OCI-LY1 (cell line): ENCODE measurements around the gene AMZ1.
A peak's percentile ranks its signal among the peaks of the same experiment; 100 is the strongest.

Experiments used
- H2AFZ ChIP-seq: fragments of 200-600 bp; sonication (generic), shearing (Covaris generic); 2 replicates; pipeline ENCODE4 v1.6.0; 2014; ENCODE audit warnings: antibody characterized with exemption, mild to moderate bottlenecking, low read length
- H3F3A ChIP-seq: fragments of 200-600 bp; sonication (generic), shearing (Covaris generic); 2 replicates; pipeline ENCODE4 v1.6.0; 2014; ENCODE audit warnings: mild to moderate bottlenecking, antibody characterized with exemption, low read length, moderate library complexity; ENCODE audit not compliant: insufficient read depth
- H3K27ac ChIP-seq: fragments of 200-600 bp; sonication (generic); 2 replicates; pipeline ENCODE4 v1.5.1; 2014; ENCODE audit warnings: low read length, mixed run types, mild to moderate bottlenecking, low read depth; ENCODE audit not compliant: poor library complexity, severe bottlenecking
- H3K27me3 ChIP-seq: fragments of 200-600 bp; sonication (generic); 2 replicates; pipeline ENCODE4 v1.6.0; 2014; ENCODE audit warnings: antibody characterized with exemption, mild to moderate bottlenecking, low read length, moderate library complexity; ENCODE audit not compliant: insufficient read depth
- H3K36me3 ChIP-seq: fragments of 200-600 bp; sonication (generic); 2 replicates; pipeline ENCODE4 v1.6.1; 2014; ENCODE audit warnings: mild to moderate bottlenecking, antibody characterized with exemption, low read length, moderate library complexity, mixed read lengths; ENCODE audit not compliant: insufficient read depth
- H3K4me1 ChIP-seq: fragments of 200-600 bp; sonication (generic); 2 replicates; pipeline ENCODE4 v1.5.1; 2014; ENCODE audit warnings: mild to moderate bottlenecking, low read length, moderate library complexity; ENCODE audit not compliant: insufficient read depth, severe bottlenecking
- H3K4me2 ChIP-seq: fragments of 200-600 bp; sonication (generic), shearing (Covaris generic); 2 replicates; pipeline ENCODE4 v1.6.1; 2014; ENCODE audit warnings: low read length
- H3K4me3 ChIP-seq: fragments of 200-600 bp; sonication (generic); 2 replicates; pipeline ENCODE4 v1.5.1; 2014; ENCODE audit warnings: low read length, low read depth, mild to moderate bottlenecking, mixed read lengths; ENCODE audit not compliant: poor library complexity, severe bottlenecking
- H3K79me2 ChIP-seq: fragments of 200-600 bp; shearing (Covaris generic); 2 replicates; pipeline ENCODE4 v1.6.1; 2016; ENCODE audit warnings: mixed run types, low read length, mixed read lengths; ENCODE audit not compliant: insufficient read depth
- H3K9ac ChIP-seq: fragments of 200-600 bp; sonication (generic), shearing (Covaris generic); 2 replicates; pipeline ENCODE4 v1.6.1; 2014; ENCODE audit warnings: mild to moderate bottlenecking, low read length, mixed read lengths
- H3K9me2 ChIP-seq: fragments of 200-600 bp; sonication (generic), shearing (Covaris generic); 2 replicates; pipeline ENCODE4 v1.6.1; 2014; ENCODE audit warnings: low read depth, mild to moderate bottlenecking, low read length, mixed read lengths
- H3K9me3 ChIP-seq: fragments of 200-600 bp; shearing (Covaris generic); 2 replicates; pipeline ENCODE4 v1.6.1; 2014; ENCODE audit warnings: low read length, mixed read lengths
- H4K20me1 ChIP-seq: fragments of 200-600 bp; sonication (generic), shearing (Covaris generic); 2 replicates; pipeline ENCODE4 v1.6.0; 2016; ENCODE audit warnings: mild to moderate bottlenecking, low read length; ENCODE audit not compliant: insufficient read depth
- EZH2 ChIP-seq: fragments of 200-600 bp; sonication (generic), shearing (Covaris generic); IDR thresholded peaks from 2 replicates; pipeline ENCODE4 v1.8.0; 2017; ENCODE audit warnings: borderline replicate concordance, mixed run types, mild to moderate bottlenecking, antibody characterized with exemption, low read length, moderate library complexity, mixed read lengths
- TF ChIP-seq, protein P1 (sequence below): fragments of 200-600 bp; sonication (generic), shearing (Covaris generic); IDR thresholded peaks from 2 replicates; pipeline ENCODE4 v1.5.1; 2017; ENCODE audit warnings: mild to moderate bottlenecking, antibody characterized with exemption, low read length, moderate library complexity, mixed read lengths

The AMZ1 gene

GRCh38 chr7:2717293-2718261 is 29.6 kb downstream of the AMZ1 start:
- no peaks in the 10 kb centered on the region for H3K79me2 ChIP-seq
- peak overlapping the region; percentile 7; the same call in 1 of the 2 replicates for H3K4me2 ChIP-seq
- H3F3A ChIP-seq: no peaks in the 10 kb centered on the region
- H3K4me1 ChIP-seq: peaks cover 7% of the 10 kb centered on the region
- H3K9me3 ChIP-seq: no peaks in the 10 kb centered on the region
- H3K27me3 ChIP-seq: no peaks in the 10 kb centered on the region; the same call in 1 of the 2 replicates
- no peak overlapping the region for H3K27ac ChIP-seq
- TF ChIP-seq, protein P1, sequence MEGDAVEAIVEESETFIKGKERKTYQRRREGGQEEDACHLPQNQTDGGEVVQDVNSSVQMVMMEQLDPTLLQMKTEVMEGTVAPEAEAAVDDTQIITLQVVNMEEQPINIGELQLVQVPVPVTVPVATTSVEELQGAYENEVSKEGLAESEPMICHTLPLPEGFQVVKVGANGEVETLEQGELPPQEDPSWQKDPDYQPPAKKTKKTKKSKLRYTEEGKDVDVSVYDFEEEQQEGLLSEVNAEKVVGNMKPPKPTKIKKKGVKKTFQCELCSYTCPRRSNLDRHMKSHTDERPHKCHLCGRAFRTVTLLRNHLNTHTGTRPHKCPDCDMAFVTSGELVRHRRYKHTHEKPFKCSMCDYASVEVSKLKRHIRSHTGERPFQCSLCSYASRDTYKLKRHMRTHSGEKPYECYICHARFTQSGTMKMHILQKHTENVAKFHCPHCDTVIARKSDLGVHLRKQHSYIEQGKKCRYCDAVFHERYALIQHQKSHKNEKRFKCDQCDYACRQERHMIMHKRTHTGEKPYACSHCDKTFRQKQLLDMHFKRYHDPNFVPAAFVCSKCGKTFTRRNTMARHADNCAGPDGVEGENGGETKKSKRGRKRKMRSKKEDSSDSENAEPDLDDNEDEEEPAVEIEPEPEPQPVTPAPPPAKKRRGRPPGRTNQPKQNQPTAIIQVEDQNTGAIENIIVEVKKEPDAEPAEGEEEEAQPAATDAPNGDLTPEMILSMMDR: no peak
- no peak for TF ChIP-seq EZH2
- no peak overlapping the region for H3K4me3 ChIP-seq
- no peaks in the 10 kb centered on the region for H4K20me1 ChIP-seq
- no peaks in the 10 kb centered on the region for H3K36me3 ChIP-seq
- no peaks in the 10 kb centered on the region for H3K9me2 ChIP-seq
- H3K9ac ChIP-seq: no peak overlapping the region
- H2AFZ ChIP-seq: no peak overlapping the region

GRCh38 chr7:2718296-2718965 is 30.4 kb downstream of the AMZ1 start:
- TF ChIP-seq, protein P1: no peak
- no peak for TF ChIP-seq EZH2
- Histone ChIP-seq H3K27me3 (no peaks in the 10 kb centered on the region; the same call in 1 of the 2 replicates), H3F3A (no peaks in the 10 kb centered on the region), H3K9me3 (no peaks in the 10 kb centered on the region), H3K79me2 (no peaks in the 10 kb centered on the region), H3K9ac (no peak overlapping the region), H3K27ac (no peak overlapping the region), H3K4me3 (no peak overlapping the region), H3K9me2 (no peaks in the 10 kb centered on the region), H3K4me2 (no peak overlapping the region), H2AFZ (no peak overlapping the region), H4K20me1 (no peaks in the 10 kb centered on the region), H3K36me3 (no peaks in the 10 kb centered on the region), H3K4me1 (peaks cover 7% of the 10 kb centered on the region)

DNA sequence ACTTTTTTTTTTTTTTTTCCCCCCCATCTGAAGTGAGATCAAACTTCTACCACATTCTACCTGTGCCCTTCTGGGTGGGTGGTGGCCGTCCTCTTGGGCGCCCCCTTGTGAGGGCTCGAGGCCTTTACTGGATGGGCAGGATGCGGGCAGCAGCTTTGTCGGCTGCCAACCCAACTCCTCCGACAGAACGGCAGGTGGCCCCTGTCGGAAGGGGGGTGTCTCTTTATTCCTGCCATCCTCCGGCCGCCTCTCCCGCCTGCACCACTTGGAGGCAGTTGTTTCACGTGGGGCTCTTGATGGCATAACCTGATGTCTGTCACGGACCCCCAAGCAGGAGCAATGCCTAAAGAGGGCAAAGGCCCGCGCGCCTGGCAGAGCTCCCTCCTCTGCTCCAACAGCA is 31.0 kb downstream of the AMZ1 start:
- no peaks in the 10 kb centered on the region for H3K27me3 ChIP-seq
- H3K9me3 ChIP-seq: no peaks in the 10 kb centered on the region
- no peak overlapping the region for H3K27ac ChIP-seq
- TF ChIP-seq EZH2: no peak
- TF ChIP-seq, protein P1: peak; percentile 80
- no peak overlapping the region for H3K9ac ChIP-seq
- no peaks in the 10 kb centered on the region for H3K9me2 ChIP-seq
- H3F3A ChIP-seq: no peaks in the 10 kb centered on the region
- no peak overlapping the region for H3K4me2 ChIP-seq
- no peaks in the 10 kb centered on the region for H3K36me3 ChIP-seq
- H4K20me1 ChIP-seq: no peaks in the 10 kb centered on the region
- peaks cover 7% of the 10 kb centered on the region for H3K4me1 ChIP-seq
- no peak overlapping the region for H3K4me3 ChIP-seq
- no peaks in the 10 kb centered on the region for H3K79me2 ChIP-seq
- no peak overlapping the region for H2AFZ ChIP-seq
